GM08714 (cell line): Measurements from ENCODE around the gene CRACR2B.

ENCODE experiments used
- H3K4me3 ChIP-seq: fragments of 200-500 bp; sonication (Bioruptor generic); 2 replicates; pipeline ENCODE4 v1.5.1; 2014; ENCODE audit warnings: mild to moderate bottlenecking, low read length, inconsistent platforms
- ZNF274 ChIP-seq: IDR thresholded peaks from 2 replicates; pipeline ENCODE4 v1.6.1; 2012; ENCODE audit warnings: mild to moderate bottlenecking, low read depth, low read length

CRACR2B gene

DNA sequence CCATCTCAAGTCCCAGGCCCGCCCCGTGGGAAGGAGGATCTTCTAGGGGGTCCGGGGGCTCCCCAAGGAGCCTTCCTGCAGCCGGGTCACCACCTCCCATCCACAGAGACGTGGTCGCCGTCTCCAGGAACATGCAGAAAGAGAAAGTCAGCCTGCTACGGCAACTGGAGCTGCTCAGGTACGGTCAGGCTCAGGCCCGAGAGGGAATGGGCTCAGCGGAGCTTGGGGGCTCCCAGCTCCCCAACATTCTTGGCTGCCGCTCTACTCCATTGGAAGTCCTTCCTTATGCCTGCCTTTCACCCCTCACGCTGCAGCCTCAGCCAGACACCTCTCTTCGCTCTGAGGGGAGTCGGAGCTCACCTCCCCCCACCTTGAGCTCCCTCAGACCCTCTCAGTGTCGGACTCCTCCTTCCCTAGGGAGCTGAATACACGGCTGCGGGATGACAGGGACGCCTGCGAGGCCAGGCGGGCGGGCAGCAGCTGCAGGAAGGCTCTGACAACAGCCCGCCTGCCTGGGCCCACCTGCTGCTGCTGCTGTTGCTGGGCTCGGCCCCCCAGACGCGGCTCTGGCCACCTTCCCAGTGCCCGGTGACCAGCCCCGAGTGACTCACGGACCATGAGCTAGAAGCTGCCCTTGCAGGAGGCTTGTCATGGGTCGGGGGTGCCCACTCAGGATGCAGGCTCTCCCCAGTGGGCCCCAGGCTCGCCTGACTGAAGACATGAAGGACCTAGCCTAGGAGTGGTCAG lies 3.6 kb downstream of the CRACR2B start:
- TF ChIP-seq ZNF274: no peak
- H3K4me3 ChIP-seq: no peak overlapping the region

DNA sequence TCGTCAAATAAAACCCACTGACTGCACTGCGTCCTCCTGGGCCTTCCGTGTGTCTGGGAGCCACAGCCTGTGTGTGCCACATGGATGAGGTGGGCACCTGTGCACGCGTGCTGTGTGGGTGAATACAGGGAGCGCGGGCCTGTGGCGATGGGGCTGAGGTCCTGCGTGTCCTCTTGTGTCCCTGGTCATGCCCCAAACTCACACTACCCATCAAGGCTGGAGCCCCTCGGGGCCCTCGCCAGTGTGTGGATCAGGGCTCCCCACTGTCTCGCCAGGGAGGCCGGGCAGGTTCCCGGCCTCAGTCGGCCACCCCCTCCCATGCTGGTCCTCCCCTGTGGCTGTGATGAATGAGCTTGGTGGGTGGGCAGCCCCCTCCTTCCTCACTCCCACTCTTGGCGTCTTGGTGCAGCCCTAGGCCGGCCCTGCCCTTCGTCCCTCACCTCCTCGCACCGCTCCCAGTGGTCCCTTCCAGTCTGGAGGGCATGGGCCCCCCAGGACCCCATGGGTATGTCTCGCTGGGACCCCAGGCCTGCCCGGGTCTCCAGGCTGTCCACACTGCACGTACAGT lies 4.3 kb downstream of the CRACR2B start:
- no peak for TF ChIP-seq ZNF274

DNA sequence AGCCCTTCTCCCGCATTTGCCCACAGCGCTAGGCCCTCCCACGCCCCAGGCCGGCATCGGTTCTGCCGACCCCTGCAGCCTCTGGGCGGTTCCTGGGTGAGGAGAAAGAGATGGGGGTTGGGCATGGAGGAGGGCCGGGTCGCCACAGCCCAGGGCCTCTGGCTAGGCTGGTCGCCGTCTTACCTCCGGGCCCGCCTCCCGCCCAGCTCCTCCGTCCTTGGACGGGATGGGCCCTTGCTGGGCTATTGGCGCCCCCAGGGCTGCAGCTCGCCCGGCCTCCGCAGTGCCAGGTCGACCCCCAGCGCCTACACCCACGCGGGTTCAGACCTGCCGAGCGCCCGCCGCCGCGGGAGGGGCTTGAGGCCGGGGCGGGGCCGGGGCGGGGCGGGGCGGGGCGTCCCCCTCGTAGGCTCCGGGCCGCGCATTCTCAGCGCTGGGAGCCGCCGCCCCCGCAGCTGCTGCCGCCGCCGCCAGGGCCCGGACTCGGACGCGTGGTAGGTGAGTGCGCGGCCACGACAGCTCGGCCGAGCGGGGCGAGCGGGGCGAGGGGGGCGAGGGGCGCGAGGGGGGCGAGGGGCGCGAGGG lies 4.9 kb downstream of the CRACR2B start, which contains the start of gene CD151:
Gene CD151, plus strand, starts transcription at position 424 of the 585 bp plus-strand sequence. CDS start 3,118 bp downstream, outside the sequence.
- H3K4me3 ChIP-seq: peak within 1 kb of the TSS; percentile 50; the same call in 1 of the 2 replicates
- no peak for TF ChIP-seq ZNF274

More for the DNA sequence above, 4.3 kb downstream of the CRACR2B start:
- H3K4me3 ChIP-seq: no peak overlapping the region; the same call in 1 of the 2 replicates

GRCh38 chr11:833114-833791 lies 5.5 kb downstream of the CRACR2B start:
- H3K4me3 ChIP-seq: peak overlapping the region; percentile 50; the same call in 1 of the 2 replicates
- TF ChIP-seq ZNF274: no peak

DNA sequence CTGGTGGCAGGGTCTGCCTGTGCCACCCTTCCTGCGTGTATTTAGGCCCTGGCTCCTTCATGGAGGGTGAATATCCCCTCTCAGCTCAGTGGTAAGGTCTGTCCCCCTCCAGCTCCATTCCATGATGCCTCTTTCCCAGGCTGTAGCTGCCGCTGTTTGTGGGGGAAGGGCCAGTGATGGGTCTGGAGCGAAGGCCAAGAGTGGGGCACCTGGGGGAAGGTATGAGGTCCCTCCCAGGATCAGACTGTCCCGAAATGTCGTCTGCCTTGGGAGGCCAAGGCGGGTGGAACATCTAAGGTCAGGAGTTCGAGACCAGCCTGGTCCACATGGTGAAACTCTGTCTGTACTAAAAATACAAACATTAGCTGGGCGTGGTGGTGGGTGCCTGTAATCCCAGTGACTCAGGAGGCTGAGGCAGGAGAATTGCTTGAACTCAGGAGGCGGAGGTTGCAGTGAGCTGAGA lies 6.2 kb downstream of the CRACR2B start:
- H3K4me3 ChIP-seq: no peak overlapping the region

DNA sequence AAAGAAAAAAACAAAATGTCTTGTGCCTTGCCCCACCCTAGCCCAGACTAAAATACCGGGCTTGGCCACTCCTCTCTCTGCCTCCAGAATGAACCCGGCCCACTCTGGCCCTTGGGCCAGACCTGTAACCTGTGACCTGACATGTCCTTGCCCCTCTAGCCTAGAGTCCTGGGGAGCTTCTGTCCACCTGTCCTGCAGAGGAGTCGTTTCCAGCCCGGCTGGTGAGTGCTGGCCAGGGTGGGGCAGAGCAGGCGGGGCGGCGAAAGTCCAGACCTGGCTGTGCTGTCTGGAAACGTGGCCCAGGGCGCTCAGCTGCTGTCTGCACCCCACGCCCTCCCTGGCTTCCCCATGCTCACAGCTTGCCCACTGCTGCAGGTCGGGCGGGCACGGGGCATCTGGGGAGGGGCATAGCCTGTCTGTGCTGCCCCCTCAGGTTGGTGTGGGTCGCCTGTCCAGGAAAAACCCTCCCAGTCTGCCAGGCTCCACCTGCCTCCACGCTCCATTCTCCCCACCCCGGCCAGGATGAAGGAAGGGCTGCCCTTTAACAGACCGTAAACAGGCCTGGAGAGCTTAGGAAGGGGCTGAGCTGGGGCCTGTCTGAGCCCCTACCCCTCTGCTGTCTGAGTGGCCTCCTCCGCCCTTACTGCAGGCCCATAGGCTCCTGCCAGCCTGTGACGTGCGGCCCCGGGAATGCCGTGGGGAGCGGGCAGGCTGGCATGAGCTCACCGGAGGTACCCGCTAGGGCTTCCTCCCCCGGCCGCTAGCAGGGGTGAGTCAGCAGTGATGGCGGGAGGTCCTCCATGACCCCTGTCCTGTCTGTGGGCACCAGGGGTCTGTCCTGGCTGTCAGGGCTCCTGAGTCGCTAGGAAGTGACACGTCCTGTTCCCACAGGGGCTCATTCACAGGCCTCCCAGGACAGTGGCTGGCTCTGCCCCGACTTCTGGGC lies 6.9 kb downstream of the CRACR2B start:
- no peak for TF ChIP-seq ZNF274
- H3K4me3 ChIP-seq: no peak overlapping the region

More for the DNA sequence above, 6.2 kb downstream of the CRACR2B start:
- TF ChIP-seq ZNF274: no peak

DNA sequence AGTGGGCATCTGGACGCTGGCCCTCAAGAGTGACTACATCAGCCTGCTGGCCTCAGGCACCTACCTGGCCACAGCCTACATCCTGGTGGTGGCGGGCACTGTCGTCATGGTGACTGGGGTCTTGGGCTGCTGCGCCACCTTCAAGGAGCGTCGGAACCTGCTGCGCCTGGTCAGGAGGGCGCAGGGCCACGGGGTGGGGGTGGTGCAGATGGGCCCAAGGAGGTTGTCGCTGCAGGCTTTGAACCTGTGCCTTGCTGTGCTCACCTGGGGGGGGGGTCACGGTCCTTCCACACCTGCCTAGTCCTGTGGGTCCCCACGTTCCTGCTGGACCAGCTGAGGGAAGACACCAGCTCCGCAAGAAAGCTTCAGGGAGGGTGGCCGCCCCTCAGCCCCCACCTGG lies 8.6 kb downstream of the CRACR2B start:
- no peak for TF ChIP-seq ZNF274
- no peak overlapping the region for H3K4me3 ChIP-seq

- no peak for TF ChIP-seq ZNF274
- no peak overlapping the region for H3K4me3 ChIP-seq
Observed at GRCh38 chr11:836700-837099, 9.0 kb downstream of the CRACR2B start.

GRCh38 chr11:837189-837989 lies 9.7 kb downstream of the CRACR2B start:
- no peak for TF ChIP-seq ZNF274

DNA sequence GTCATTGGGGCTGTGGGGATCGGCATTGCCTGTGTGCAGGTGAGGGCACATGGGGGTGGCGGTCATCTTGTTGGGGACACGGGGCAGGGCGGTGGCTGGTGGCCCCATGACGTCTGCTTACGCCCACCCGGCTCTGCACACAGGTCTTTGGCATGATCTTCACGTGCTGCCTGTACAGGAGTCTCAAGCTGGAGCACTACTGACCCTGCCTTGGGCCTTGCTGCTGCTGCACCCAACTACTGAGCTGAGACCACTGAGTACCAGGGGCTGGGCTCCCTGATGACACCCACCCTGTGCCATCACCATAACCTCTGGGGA lies 10.2 kb downstream of the CRACR2B start:
- no peak overlapping the region for H3K4me3 ChIP-seq
- TF ChIP-seq ZNF274: no peak

More at GRCh38 chr11:837189-837989, 9.7 kb downstream of the CRACR2B start:
- H3K4me3 ChIP-seq: no peak overlapping the region

DNA sequence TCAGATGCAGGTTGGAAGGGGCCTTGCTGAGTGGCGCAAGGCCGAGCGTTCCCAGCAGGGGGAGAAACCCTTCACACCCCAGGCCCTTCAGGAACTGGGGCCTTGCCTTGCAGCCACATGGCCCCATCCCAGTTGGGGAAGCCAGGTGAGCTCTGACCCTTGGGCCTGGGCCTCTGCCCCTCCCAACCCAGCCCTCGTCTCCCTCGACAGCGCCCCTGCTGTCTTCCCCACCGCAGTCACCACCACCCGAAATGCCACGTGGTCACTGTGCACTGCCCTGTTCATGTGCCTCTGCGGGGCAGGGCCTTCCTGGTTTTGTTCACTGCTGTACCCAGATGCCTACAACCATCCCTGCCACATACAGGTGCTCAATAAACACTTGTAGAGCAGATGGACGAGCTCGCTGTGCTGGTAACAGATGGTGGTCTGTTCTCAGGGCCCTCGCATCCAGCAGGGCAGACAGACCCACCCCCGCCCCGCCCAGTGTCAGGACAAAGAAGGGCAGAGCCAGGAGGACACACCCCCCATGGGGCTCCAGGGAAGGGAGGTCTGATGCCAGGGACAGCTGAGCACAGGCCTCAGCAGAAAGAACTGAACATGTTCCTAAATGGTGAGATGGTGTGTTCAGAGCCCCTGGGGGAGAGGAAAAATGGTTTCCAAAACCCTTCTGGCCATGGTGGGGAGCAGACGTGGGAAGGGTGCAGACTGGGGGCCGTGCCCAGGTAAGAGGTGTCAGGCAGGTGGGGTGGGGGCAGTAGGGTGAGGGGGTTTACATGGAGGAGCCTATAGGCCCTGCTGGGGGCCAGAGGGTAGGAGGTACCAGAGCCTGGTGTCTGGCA lies 10.9 kb downstream of the CRACR2B start:
- no peak overlapping the region for H3K4me3 ChIP-seq
- no peak for TF ChIP-seq ZNF274

- H3K4me3 ChIP-seq: no peak overlapping the region
- TF ChIP-seq ZNF274: no peak
Observed at GRCh38 chr11:839280-839623, 11.5 kb downstream of the CRACR2B start.
